ENCODE measurements around the gene TTC9.
"Not testable (repeated sequence)": the region's sequence is repeated elsewhere in the genome, so short reads cannot be mapped to it uniquely, and the experiment has no call there.

TTC9 gene

GRCh38 chr14:70680748-70681147 is 39.0 kb downstream of the TTC9 start:
- DNase-seq (ENCODE audit: low read depth) = no peak

GRCh38 chr14:70683983-70684382 is 42.3 kb downstream of the TTC9 start:
- DNase-seq (ENCODE audit: low read depth) = no peak

GRCh38 chr14:70685474-70686197 is 43.9 kb downstream of the TTC9 start:
- DNase-seq (ENCODE audit: low read depth) = no peak

GRCh38 chr14:70692210-70692609 is 50.5 kb downstream of the TTC9 start:
- no peak for DNase-seq (ENCODE audit: low read depth)

- DNase-seq (ENCODE audit: low read depth) = no peak
These were observed 54.3 kb downstream of the TTC9 start for GRCh38 chr14:70696026-70696425.

- DNase-seq (ENCODE audit: low read depth) = no peak
These were observed 56.0 kb downstream of the TTC9 start for GRCh38 chr14:70697701-70698100.

GRCh38 chr14:70698288-70698687 is 56.6 kb downstream of the TTC9 start:
- no peak for DNase-seq (ENCODE audit: low read depth)

- no peak for DNase-seq (ENCODE audit: low read depth)
These were observed 57.9 kb downstream of the TTC9 start for GRCh38 chr14:70699646-70700045.

- no peak for DNase-seq (ENCODE audit: low read depth)
These were observed 59.4 kb downstream of the TTC9 start for GRCh38 chr14:70700955-70701585.

GRCh38 chr14:70701610-70702009 is 59.9 kb downstream of the TTC9 start:
- DNase-seq (ENCODE audit: low read depth) = no peak

GRCh38 chr14:70702161-70702560 is 60.4 kb downstream of the TTC9 start:
- no peak for DNase-seq (ENCODE audit: low read depth)

- DNase-seq (ENCODE audit: low read depth) = not testable (repeated sequence)
These were observed 62.0 kb downstream of the TTC9 start for GRCh38 chr14:70703621-70704168.

- no peak for DNase-seq (ENCODE audit: low read depth)
These were observed 63.2 kb downstream of the TTC9 start for GRCh38 chr14:70704960-70705359.

GRCh38 chr14:70706177-70706576 is 64.5 kb downstream of the TTC9 start:
- no peak for DNase-seq (ENCODE audit: low read depth)

- DNase-seq (ENCODE audit: low read depth) = no peak
These were observed 65.7 kb downstream of the TTC9 start for GRCh38 chr14:70707138-70708038.

GRCh38 chr14:70708717-70709570 is 67.2 kb downstream of the TTC9 start:
- DNase-seq (ENCODE audit: low read depth) = no peak

- no peak for DNase-seq (ENCODE audit: low read depth)
These were observed 68.1 kb downstream of the TTC9 start for GRCh38 chr14:70709726-70710382.

GRCh38 chr14:70711451-70711850 is 69.7 kb downstream of the TTC9 start:
- no peak for DNase-seq (ENCODE audit: low read depth)

GRCh38 chr14:70713096-70713495 is 71.4 kb downstream of the TTC9 start:
- DNase-seq (ENCODE audit: low read depth) = no peak

- DNase-seq (ENCODE audit: low read depth) = no peak
These were observed 71.8 kb downstream of the TTC9 start for GRCh38 chr14:70713511-70713916.

GRCh38 chr14:70714055-70714550 is 72.4 kb downstream of the TTC9 start:
- DNase-seq (ENCODE audit: low read depth) = no peak
